Myocyte (in vitro differentiated cells): ENCODE measurements around the gene SLC6A9. TPM values are rescaled to one million over a fixed set of nuclear protein-coding genes. Genes with fewer than 3 reads are reported as not detected.
A peak's percentile ranks its signal among the peaks of the same experiment; 100 is the strongest.

Experiments
- DNase-seq: peaks from one replicate; pipeline ENCODE4 v3.0.0-alpha.2; 2012; ENCODE audit warnings: low read depth
- total RNA-seq: library from RNA; depleted of rRNA; stranded (reverse); fragments of >200 nt; gene quantifications from 2 replicates; pipeline ENCODE4 v1.2.3, GENCODE V29; 2014

SLC6A9 gene
- total RNA-seq, 1 donor from 2014 or later: 1.2 TPM

- peak; percentile 91 for DNase-seq
Measured at GRCh38 chr1:44029911-44030604, 1.2 kb downstream of the SLC6A9 start.

GRCh38 chr1:44029260-44029910 is 1.9 kb downstream of the SLC6A9 start:
- DNase-seq: no peak

- DNase-seq: no peak
Measured at GRCh38 chr1:44027320-44027719, 3.9 kb downstream of the SLC6A9 start.

GRCh38 chr1:44025816-44026215 is 5.4 kb downstream of the SLC6A9 start:
- DNase-seq: no peak

- no peak for DNase-seq
Measured at GRCh38 chr1:44024903-44025525, 6.2 kb downstream of the SLC6A9 start.

- no peak for DNase-seq
Measured at GRCh38 chr1:44024031-44024902, 7.0 kb downstream of the SLC6A9 start.

GRCh38 chr1:44021581-44022321 is 9.5 kb downstream of the SLC6A9 start:
- no peak for DNase-seq

GRCh38 chr1:44021156-44021555 is 10.1 kb downstream of the SLC6A9 start:
- DNase-seq: no peak

GRCh38 chr1:44020464-44020863 is 10.8 kb downstream of the SLC6A9 start:
- DNase-seq: no peak

- DNase-seq: no peak
Measured at GRCh38 chr1:44019466-44019948, 11.8 kb downstream of the SLC6A9 start.

GRCh38 chr1:44016890-44017400 is 14.3 kb downstream of the SLC6A9 start:
- no peak for DNase-seq

- DNase-seq: no peak
Measured at GRCh38 chr1:44016041-44016889, 15.0 kb downstream of the SLC6A9 start.

- DNase-seq: no peak
Measured at GRCh38 chr1:44015206-44015605, 16.1 kb downstream of the SLC6A9 start.

GRCh38 chr1:44014365-44015104 is 16.7 kb downstream of the SLC6A9 start:
- DNase-seq: no peak

GRCh38 chr1:44013949-44014348 is 17.3 kb downstream of the SLC6A9 start:
- no peak for DNase-seq

GRCh38 chr1:44012941-44013609 is 18.2 kb downstream of the SLC6A9 start:
- DNase-seq: no peak

- no peak for DNase-seq
Measured at GRCh38 chr1:44012404-44012803, 18.9 kb downstream of the SLC6A9 start.

GRCh38 chr1:44010935-44011471 is 20.3 kb downstream of the SLC6A9 start:
- DNase-seq: no peak
